ENCODE measurements around the gene NMT1. TPM values are rescaled to one million over a fixed set of nuclear protein-coding genes. Genes with fewer than 3 reads are reported as not detected.

Gene NMT1
- total RNA-seq, 4 donors from 2014 or later: 63.5 to 129 (median 69.1) TPM

DNA sequence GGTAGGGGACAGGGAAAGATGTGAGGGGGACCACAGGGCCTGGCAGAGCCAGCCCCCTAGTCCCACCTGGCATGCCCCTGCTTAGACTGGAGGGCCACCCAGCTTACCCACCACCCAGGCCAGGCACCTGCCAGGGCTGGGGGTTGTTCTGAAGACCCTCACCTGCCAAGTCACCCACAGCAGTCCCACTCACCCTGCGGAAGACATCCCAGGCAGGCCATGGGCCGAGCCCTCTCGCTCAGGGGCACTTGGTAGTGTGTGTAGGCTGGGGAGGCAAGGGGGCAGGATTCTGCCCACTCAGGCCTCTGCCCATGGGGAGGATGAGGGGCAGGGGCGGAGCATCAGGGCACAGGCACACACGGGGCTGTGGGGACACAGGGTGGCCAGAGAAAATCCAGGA, 67.2 kb downstream of the NMT1 start:
- Histone ChIP-seq H3K27me3 (no peaks in the 10 kb centered on the region), H3K27ac (peak overlapping the region; percentile 51 to 100 (median 98)), H3K36me3 (no peaks in the 10 kb centered on the region), H3K4me1 (peaks cover 0 to 82% (median 44%) of the 10 kb centered on the region in 3 donors), H3K4me3 (peak overlapping the region in 1 of 2 donors; percentile 29), H3K9me3 (no peaks in the 10 kb centered on the region)
- 33 to 58% methylated on average over 2 of the region's 5 CpGs for WGBS, 2 donors (ENCODE audit: low coverage in 1 of 2)
- ATAC-seq: no peak
- TF ChIP-seq, protein P1, sequence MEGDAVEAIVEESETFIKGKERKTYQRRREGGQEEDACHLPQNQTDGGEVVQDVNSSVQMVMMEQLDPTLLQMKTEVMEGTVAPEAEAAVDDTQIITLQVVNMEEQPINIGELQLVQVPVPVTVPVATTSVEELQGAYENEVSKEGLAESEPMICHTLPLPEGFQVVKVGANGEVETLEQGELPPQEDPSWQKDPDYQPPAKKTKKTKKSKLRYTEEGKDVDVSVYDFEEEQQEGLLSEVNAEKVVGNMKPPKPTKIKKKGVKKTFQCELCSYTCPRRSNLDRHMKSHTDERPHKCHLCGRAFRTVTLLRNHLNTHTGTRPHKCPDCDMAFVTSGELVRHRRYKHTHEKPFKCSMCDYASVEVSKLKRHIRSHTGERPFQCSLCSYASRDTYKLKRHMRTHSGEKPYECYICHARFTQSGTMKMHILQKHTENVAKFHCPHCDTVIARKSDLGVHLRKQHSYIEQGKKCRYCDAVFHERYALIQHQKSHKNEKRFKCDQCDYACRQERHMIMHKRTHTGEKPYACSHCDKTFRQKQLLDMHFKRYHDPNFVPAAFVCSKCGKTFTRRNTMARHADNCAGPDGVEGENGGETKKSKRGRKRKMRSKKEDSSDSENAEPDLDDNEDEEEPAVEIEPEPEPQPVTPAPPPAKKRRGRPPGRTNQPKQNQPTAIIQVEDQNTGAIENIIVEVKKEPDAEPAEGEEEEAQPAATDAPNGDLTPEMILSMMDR (IDR thresholded peaks at IDR 0.05): no peak
- no peak for TF ChIP-seq POLR2AphosphoS5 (IDR thresholded peaks at IDR 0.05)
- no peak for TF ChIP-seq EP300 (IDR thresholded peaks at IDR 0.05)
- no peak for TF ChIP-seq POLR2A (IDR thresholded peaks at IDR 0.05)

DNA sequence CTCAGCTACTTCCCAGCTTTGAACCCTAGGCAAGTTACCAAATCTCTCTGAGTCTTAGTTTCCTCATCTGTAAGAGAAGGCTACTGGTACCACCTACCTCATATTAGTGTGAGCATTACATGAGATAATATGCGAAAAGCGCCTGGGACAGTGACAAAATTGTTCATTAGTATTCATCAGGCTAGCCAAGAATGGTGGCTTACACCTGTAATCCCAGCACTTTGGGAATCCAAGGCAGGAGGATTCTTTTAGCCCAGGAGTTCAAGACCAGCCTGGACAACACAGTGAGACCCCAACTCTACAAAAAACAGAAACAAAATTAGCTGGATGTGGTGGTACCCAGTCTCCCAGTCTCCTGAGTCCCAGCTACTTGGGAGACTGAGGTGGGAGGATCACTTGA, 67.9 kb downstream of the NMT1 start:
- H3K4me3 ChIP-seq: peak overlapping the region in 1 of 2 donors; percentile 29
- H3K27ac ChIP-seq: peak overlapping the region in 3 of 4 donors; percentile 97 to 100 (median 100)
- 100% methylated on average over 1 to 2 of the region's 2 CpGs for WGBS, 2 donors (ENCODE audit: low coverage in 1 of 2)
- TF ChIP-seq, protein P1 (IDR thresholded peaks at IDR 0.05): no peak
- TF ChIP-seq EP300 (IDR thresholded peaks at IDR 0.05) (no peak), POLR2AphosphoS5 (IDR thresholded peaks at IDR 0.05) (no peak), POLR2A (IDR thresholded peaks at IDR 0.05) (no peak)
- H3K4me1 ChIP-seq: peaks cover 0 to 82% (median 39%) of the 10 kb centered on the region in 3 donors
- no peaks in the 10 kb centered on the region for H3K36me3 ChIP-seq
- no peaks in the 10 kb centered on the region for H3K9me3 ChIP-seq
- ATAC-seq: no peak
- H3K27me3 ChIP-seq: no peaks in the 10 kb centered on the region

DNA sequence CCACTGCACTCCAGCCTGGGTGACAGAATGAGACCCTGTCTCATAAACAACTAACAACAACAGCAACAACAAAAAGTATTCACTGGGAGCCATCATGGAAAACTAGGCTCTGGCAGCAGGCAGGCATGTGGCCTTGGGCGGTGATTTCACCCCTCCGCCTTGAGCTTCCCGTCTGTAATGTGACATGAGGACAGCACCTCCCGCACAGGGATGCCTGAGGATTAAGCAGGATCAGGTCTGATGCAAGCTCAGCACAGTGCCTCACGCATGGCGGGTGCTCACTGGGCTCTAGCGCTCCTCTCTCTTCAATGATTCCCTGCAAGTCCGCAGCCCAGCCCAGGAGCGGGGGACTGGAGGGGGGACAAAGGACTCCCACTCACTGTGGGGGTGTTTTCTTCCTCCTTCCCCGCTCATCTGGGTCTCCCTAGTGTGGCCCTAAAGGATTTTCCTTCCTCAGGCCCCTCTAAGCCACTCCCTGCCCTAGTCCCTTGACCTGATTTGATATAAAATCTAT, 68.4 kb downstream of the NMT1 start:
- Histone ChIP-seq H3K27me3 (no peaks in the 10 kb centered on the region), H3K9me3 (no peaks in the 10 kb centered on the region), H3K4me1 (peaks cover 0 to 81% (median 34%) of the 10 kb centered on the region in 3 donors), H3K27ac (peak overlapping the region in 3 of 4 donors; percentile 97 to 100 (median 100)), H3K4me3 (no peak overlapping the region), H3K36me3 (no peaks in the 10 kb centered on the region)
- TF ChIP-seq POLR2A (IDR thresholded peaks at IDR 0.05): no peak
- TF ChIP-seq POLR2AphosphoS5 (IDR thresholded peaks at IDR 0.05): peak; percentile 92
- ATAC-seq: no peak
- 72 to 94% methylated on average over 3 to 8 of the region's 10 CpGs for WGBS, 2 donors (ENCODE audit: low coverage in 1 of 2)

DNA sequence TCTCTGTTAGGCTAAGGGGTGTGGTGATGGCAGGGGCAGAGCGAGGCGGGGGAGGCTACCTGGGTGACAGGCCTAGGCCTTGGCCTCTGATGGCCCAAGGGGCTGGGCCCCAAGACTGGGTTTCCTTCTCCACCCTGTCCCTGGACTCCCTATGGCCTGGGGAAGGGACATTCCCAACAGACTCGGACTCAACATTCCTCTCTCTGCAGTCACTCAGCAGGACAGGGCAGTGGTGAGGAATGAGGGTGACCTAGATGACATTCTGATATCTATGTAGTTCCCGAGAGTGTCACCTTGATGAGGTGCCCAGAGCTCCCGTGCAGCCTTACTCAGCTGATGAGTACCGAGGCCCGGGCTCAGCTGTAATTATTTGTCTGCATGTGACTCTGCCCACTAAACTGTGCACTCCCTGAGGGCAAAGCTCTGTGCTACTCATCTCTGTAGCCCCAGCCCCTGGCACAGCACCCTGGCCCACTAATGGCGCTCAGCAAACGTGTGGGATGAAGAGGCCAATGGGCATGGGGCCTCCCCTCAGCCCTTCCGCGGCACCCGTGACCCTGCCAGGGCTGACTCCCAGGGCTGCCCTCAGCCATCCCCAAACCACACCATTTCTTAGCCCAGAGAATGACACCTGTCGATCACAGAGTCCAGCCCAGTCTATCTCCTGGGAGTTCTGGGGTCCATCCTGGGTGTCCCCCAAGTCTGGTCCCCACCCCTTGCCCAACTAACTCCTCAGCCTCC, 69.0 kb downstream of the NMT1 start:
- Histone ChIP-seq H3K36me3 (no peaks in the 10 kb centered on the region), H3K27me3 (no peaks in the 10 kb centered on the region), H3K9me3 (no peaks in the 10 kb centered on the region), H3K4me3 (peak overlapping the region in 1 of 2 donors; percentile 99), H3K4me1 (peaks cover 0 to 81% (median 30%) of the 10 kb centered on the region in 3 donors), H3K27ac (peak overlapping the region in 3 of 4 donors; percentile 97 to 100 (median 100))
- 100% methylated on average over 1 of the region's 13 CpGs; no CpG with 5 or more reads in 1 of the 2 donors for WGBS, 2 donors (ENCODE audit: low coverage in 1 of 2)
- TF ChIP-seq POLR2AphosphoS5 (IDR thresholded peaks at IDR 0.05) (no peak), POLR2A (IDR thresholded peaks at IDR 0.05) (no peak), EP300 (IDR thresholded peaks at IDR 0.05) (no peak)
- TF ChIP-seq, protein P1 (IDR thresholded peaks at IDR 0.05): no peak
- ATAC-seq: no peak

DNA sequence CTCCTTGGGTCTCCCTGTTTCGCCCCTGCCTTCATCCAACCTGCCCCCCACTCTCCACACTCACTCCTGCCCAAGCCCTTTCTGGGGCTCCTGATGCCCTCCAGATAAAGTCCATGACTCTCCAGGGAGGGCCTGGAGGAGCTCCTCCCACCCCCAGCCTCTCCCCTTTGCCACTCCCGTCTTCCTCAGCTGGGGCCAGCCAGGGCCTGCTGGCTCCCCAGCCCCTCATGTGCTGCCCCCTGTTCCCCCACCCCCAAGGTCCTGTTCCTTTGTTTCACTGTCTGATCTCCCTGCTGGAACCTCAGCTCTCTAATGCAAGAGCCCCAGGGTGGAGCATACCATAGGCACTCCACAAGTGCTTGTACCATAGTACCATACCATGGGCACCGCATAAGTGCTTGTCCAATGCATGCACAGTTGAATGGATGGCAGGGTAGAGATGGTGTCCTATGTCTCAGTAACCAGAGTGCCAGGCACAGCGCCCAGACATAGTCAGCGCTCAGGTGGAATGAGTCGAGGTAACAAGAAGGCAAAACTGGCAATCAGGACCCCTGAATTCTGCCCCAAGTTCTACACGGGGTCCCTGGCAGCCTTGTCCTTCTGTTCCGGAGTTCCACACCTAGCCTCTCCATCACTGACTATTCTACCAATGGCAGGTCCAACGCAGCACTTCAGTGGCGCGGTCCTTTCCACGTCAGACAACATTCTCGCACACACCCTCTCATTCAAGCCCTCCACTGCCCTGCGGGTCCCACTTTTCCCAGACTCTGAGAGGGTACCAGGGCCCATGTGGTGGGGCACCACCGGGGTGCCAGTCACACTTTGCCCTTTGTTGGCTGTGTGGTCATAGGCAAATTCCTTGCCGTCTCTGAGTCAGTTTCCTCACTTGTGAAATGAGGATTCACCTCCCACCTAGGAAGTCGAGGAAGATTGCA, 69.8 kb downstream of the NMT1 start:
- ATAC-seq: no peak
- Histone ChIP-seq H3K9me3 (no peaks in the 10 kb centered on the region), H3K4me3 (peak overlapping the region; percentile 95 to 99), H3K27me3 (no peaks in the 10 kb centered on the region), H3K36me3 (no peaks in the 10 kb centered on the region), H3K27ac (peak overlapping the region in 3 of 4 donors; percentile 97 to 100 (median 100)), H3K4me1 (peaks cover 0 to 83% (median 30%) of the 10 kb centered on the region in 3 donors)
- 64 to 75% methylated on average over 4 to 11 of the region's 17 CpGs for WGBS, 2 donors (ENCODE audit: low coverage in 1 of 2)
- TF ChIP-seq, protein P1 (IDR thresholded peaks at IDR 0.05): no peak
- TF ChIP-seq POLR2A (IDR thresholded peaks at IDR 0.05) (no peak), EP300 (IDR thresholded peaks at IDR 0.05) (no peak), POLR2AphosphoS5 (IDR thresholded peaks at IDR 0.05) (no peak)
